Putamen (tissue), 1 donor: Measurements from ENCODE around the gene BEND4.

Source experiments
- DNase-seq: peaks from one replicate; pipeline ENCODE4 v3.0.0-alpha.2; 2016; ENCODE audit warnings: low spot score

BEND4 gene

DNA sequence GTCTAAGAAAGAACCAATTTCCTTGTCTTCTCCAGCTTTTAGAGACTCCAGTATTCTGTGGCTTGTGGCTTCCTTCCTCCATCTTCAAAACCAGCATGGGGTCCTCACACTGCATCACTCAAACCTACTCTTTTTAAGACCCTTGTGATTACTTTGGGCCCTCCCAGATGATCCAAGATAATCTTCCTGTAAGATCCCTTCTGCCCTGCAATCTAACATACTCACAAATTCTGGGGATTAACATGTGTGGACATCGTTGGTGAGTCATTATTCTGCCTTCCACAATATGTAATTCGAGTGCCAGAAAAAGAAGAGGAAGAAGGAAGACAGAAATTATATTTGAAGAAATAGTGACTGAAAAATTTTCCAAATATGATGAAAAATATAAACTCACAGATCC lies 47.9 kb downstream of the BEND4 start:
- DNase-seq, result no peak

DNA sequence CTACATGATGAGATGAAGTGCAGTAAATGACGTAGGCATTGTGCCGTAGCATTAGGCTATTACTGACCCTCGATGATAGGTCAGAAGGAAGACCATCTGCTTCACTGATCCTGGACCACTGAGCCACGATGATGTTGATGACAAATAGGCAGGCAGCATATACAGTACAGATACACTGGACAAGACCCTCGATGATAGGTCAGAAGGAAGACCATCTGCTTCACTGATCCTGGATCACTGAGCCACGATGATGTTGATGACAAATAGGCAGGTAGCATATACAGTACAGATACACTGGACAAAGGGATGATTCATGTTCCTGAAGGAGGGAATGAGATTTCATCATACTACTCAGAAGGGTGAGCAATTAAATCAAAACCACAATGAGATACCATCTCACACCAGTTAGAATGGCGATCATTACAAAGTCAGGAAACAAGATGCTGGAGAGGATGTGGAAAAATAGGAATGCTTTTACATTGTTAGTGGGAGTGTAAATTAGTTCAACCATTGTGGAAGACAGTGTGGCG lies 50.9 kb downstream of the BEND4 start:
- DNase-seq, result no peak

GRCh38 chr4:42088386-42088785 lies 64.1 kb downstream of the BEND4 start:
- no peak for DNase-seq

DNA sequence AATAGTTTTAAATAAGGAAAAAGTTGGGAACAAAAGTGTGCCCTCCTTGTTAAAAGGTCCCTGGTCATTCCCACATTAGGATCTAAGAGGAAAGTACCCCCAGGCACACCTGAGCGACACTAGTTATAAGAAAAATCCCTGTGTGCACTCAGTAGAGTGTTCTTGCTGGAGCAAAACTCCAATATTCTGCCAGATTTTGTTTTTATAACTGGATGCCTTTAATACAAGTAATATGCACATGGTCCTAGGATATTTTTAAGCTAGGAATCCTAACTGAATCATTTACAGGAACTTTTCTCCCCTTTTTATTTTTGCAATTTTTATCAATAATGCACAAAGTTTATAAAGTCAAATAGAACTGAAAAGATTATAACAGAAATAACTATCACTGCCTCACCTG lies 68.6 kb downstream of the BEND4 start:
- DNase-seq, result no peak

DNA sequence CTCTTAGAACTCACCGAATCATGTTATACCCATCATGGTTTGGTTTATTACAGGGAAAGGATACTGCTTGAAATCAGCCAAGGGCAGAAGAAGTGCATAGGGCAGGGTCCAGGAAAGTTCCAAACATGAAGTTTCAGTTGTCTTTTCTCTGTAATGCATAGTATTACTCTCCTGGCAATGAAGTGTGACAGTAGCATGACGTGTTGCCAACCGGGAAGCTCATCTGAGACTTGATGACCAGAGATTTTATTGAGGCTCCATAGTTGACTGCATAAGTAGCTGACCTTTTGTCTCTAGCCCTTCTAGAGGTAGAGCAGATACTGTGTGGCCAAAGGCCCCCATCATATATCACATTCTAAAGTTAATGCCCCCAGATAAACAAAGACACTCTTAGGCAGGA lies 72.1 kb downstream of the BEND4 start:
- DNase-seq, result no peak

DNA sequence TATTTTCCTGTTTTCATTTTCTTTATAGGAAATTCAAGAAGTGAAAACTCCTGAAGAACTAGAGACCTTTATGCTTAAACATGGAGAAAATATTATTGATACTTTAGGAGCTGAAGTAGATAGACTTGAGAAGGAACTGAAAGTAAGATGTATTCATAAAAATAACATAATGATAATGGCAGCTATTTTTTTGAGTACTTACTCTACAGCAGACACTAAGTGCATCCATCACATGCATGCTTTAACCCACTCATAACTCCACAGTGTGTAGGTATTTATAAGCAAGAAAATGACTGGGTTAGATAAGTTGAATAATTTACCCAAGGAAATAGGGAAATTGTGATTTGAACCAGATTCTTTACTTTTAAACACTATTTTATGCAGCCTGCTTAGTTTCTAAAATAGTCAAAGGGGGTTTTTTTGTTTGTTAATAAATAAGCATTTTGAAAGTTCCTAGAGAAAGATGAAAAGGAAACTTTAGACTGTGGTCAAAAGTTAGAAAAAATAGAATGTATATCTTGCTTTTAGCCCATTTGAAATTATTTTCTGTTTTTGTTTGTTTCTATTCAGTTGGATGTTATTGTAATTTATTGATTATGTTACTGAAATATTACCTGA lies 74.2 kb downstream of the BEND4 start:
- DNase-seq, result no peak

DNA sequence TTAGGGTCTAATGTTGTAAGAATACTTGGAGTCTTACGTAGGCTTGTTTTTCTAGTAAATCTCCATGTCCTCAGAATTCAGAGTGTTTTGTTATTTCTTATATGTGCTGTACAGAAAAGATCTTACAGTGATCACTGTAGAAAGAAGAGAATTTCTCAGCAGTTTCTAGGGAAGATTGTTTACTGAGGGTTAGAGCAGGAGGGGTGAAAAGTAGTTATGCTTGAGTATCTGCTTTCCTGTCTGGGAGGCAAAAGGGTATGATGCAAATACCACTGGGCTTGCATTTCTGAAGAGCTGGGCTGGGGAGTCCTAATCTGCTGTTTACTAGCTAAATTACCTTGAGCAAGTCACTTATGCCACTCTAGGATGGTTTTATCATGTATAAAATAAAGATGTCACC lies 78.2 kb downstream of the BEND4 start:
- DNase-seq, result no peak

GRCh38 chr4:42070463-42070862 lies 82.0 kb downstream of the BEND4 start:
- DNase-seq, result no peak

GRCh38 chr4:42067264-42067663 lies 85.2 kb downstream of the BEND4 start:
- no peak for DNase-seq

DNA sequence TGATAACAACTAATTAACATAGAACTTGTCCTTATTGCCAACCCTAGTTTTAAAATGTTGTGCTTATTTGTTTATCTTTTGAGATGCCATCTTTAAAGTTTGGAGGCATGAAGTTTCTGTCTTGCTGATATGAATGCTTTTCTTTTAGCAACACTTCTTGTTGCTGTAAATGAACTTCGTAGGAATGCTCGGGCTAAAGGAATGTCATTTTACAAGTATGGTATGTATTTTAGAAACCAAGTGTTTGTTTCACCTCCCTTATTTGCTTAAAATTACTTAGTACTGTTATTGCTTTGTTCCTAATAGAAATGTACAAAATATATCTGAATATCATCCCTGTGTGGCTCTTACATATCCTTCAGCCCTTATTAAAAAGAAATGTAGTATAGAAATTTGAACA lies 86.1 kb downstream of the BEND4 start:
- DNase-seq, result no peak
